RPMI8226 (cell line): ENCODE results near the gene WIZ.

Experiments
- DNase-seq: peaks from one replicate; pipeline ENCODE4 v3.0.0-alpha.2; 2015

WIZ gene

DNA sequence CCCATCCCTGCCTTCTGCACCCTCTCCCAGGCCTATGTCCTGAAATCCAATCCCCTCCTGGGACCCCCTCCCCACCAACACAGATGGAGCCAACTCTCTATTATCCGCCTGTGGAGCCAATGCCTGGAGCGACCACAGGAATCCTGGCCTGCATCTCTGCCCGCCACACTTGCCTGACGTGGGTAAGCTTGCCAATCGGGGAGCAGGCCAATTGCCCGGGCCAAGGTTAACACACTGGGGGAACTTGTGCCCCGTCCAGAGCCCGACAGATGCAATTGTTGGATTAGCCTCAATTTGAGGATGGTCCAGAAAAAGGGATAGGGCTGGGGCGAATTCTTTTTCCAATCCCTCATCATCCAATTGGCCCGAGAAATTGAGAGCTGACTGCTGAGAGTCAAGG is 5.9 kb downstream of the WIZ start:
- DNase-seq = no peak

DNA sequence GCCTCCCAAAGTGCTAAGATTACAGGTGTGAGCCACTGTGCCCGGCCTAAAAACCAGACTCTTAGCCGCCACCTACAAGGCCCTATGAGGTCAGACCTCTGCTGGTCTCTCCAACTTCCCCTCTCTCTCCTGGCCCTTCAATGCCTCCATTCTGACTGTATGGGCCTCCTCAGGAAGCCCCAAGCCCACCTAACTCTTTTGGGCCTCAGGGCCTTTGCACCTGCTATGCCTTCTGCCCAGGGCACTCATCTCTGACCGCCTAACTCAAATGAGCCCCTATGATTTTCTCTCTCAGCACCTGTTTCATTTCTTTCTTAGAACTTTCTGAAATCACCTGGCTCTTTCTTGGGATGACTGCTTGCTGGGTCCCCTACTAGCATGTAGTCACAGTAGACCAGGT is 6.4 kb downstream of the WIZ start:
- DNase-seq = no peak

DNA sequence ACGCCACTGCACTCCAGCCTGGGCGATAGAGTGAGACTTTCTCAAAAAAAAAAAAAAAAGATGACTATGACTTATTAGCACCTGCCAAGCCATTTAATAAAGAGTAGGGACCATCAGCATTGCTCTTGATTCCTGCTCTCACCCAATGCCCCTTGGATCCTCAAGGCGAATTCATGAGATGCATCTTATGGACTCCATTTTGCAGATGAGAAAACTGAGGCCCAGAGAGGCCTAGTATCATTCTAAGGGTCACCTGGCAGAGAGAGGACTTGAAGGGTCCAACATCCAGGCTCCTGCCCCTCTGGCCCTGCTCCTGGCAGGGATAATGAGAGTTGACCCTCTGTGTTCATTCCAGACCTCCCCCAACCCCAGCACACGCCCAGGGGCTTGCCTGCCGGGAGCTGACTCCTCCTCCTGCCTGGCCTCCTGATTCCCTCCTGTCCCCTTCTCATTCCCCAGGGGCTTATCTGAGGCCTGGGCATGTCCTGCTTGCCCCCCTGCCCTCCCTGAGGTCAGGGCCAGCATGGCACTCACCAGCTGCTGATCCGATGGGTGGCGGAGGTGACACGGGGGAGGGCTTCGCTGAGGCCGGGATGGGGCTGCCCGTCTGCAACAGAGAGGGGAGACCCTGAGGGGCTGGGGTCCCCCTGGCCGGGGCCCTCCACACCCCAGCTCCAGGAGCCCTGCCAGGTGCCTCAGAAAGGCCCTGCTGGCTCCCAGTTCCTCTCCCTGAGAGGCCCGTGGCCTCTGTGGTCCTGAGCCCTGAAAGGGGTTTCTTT is 7.4 kb downstream of the WIZ start:
- DNase-seq = no peak

DNA sequence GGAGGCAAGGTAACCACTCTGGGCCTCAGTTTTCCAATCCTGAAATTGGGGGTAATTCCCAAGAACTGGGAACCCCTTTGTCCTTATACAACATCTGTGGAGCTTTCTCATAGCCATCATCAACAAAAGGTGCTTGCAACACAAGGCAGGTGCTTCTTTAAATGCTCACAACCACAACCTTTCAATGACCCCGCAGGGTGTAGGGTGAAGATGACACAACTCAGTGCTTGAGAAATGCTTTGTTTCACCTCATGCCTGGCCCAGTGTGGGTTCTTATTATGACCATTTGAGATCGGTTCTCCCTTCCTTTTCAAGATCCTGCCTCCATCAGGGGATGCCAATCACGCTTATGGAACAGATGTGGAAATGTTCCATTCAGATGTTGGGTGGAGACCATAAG is 8.4 kb downstream of the WIZ start:
- DNase-seq = no peak

DNA sequence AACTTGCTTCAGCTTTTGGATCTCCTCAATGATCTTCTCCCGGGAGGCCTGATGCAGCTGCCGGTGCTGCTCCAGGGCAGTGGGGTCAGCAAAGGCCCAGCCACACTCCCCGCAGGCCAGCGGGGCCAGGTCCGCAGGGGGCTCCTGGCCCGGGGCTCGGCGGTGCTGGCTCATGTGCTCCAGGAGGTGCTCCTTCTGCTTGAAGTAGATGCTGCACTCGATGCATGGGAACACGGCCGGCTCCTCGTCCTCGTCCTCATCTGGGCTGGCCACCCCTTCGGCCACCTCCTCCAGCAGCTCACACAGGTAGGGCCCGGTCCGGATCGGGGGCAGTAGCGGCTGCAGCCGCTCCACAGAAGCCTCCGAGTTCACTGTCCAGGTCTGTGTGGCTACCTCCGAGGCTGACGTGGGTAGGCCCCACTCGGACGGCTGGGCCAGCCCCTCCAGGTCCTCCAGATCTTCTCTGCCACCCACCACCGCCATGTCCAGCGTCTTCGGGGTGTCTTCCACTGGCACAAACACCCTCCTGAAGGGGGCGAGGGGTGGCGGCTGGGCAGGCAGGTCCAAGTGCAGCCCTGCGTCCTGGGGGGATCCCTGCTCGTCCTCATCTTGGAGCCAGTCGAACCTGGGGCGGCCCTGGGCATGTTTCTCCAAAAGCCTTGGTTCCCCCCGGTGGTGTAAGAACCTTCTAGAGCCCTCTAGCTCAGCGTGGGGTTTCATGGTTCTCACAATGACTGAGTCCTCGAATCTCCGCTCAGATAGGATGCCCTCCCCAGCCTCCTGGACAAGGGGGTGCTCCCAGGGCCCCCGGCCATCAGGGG is 9.7 kb downstream of the WIZ start:
- no peak for DNase-seq

DNA sequence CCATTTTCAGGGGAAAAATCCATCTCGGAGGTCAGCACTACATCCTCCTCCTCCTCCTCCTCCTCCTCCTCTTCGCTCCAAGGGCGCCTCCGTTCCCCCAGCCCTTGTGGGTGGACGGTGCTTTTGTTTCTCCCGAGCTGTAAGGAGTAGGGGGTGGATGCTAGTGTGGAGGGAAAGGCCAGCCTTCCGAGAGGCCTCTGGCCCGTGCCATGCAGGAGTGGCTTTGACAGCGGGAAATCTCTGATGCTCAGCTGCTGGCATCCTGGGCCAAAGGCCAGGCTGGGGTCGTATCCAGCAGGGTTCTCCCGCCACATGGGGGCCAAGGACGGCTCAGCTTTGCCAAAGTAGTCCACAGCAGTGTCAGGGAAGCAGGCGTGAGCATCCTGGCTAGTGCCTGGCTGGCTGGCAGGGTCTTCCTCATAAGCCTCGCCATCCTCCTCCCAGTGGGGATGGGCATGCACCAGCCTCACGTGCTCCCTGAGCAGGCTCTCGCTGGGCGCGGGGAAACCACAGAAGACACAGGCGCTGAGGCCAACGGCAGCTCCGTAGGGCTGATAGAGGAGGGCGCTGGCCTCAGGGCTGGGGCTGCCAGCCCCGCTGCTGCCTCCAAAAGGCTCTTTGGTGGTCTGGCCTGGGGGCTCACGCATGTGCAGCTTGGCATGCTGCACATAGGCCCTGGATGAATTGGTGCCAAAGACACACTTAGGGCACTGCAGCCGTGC is 10.5 kb downstream of the WIZ start:
- no peak for DNase-seq

DNA sequence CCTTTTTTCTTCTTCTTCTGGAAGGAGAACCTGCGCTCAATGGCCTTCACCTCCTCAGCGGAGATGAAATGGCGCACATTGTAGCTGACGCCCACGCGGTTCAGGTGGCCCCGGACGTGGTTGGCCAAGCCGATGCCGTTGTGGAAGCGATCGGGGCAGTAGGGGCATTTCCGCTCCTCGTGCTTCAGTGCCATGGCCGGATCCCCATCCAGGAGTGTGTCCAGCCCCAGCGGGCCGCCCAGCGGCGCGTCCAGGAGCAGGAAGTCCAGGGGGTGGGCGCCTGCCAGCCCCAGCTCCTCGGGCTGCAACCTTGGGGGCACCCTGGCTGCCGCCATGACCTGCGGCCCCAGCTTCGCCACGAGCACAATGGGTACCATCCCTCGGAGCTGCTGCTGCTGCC is 11.2 kb downstream of the WIZ start:
- no peak for DNase-seq

DNA sequence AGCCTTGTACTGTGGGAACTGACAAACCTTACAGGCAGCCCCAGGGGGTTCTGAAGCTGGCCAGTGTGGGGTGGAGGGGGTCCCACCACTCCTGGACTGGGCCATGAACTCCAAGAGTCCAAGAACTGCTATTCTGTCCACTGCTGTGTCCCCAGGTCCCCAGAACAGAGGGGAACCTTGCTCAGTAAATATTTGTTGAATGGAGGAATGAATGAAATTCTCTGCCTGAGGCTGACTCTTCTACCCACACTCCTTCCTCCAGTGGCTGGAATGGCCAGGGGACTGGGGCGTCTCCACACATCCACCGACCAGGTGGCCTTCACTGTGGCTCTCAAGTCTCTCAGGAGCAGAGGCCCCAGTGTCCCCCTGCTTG is 11.6 kb downstream of the WIZ start:
- DNase-seq = no peak

DNA sequence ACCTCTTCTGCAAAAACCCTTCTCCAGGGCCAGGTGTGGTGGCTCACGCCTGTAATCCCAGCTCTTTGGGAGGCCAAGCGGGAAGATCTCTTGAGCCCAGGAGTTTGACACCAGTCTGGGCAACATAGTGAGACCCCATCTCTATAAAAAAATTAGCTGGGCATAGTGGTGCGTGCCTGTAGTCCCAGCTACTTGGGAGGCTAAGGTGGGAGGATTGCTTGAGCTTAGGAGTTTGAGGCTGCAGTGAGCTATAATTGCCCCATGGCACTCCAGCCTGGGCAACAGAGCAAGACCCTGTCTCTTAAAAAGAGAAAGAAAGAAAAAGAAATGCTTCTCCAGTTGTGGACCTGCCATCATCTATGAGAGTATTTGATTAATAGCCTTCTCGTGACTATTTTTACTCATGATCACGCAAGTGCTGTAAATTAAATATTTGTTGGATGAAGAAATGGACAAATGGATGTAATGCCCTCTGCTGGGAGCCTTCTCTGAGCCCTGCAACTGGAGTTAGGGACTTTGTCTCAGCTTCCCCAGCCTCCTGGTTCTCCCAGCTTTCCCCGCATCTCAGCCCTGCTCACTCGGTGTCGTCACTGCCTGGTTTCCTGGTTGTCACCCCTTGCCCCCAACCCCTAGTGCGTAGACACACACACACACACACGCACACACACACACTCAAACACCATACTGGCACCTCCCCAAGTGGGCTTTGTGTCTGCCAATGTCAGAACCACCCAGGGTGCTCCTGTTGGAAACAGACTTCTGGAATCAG is 12.2 kb downstream of the WIZ start:
- no peak for DNase-seq

DNA sequence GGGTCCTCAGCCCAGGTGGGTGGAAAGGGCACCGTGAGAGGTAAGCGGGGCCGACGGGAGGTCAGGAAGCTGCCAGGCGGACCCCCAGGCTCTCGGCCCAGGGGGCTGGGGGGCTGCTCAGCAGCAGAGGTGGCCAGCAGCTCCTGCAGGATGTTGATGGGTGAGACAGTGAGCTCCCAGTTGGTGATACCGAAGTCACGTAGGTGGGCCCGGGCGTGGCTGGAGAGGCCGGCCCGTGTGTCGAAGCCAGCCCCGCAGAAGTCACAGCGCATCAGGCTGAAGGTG is 13.0 kb downstream of the WIZ start:
- DNase-seq = no peak

DNA sequence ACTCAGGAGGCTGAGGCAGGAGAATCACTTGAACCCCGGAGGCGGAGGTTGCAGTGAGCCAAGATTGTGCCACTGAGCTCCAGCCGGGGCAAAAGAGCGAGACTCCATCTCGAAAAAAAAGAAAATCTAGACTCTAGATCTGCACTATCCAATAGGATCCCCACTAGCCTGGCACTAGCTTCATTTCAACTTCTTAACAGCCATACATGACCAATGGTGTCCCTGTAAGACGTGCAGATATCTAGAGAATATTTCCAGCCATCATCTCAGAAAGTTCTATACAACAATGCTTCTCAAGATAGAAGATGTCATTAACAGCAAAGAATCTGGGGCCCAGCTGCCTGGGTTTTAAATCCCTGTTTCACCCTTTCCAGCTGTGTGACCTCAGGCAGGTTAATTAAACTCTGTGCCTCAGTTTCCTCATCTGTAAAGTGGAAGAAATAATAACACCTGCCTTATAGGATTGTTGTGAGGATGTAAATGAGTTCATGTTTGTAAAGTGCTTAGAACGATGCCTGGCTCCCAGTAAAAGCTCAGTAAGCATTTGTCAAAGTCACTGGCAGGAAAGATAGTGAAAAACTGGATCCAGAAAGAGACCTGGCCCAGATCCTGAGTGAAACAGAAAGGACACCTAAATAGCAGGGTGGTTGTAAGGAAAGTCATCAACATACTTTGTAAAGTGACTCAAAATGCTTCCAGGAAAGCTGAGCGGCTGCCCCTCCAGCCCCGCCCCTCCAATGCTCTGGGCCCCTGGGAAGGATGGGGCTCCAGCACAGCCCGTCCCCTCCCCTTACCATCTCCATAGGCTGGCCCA is 13.5 kb downstream of the WIZ start:
- no peak for DNase-seq

DNA sequence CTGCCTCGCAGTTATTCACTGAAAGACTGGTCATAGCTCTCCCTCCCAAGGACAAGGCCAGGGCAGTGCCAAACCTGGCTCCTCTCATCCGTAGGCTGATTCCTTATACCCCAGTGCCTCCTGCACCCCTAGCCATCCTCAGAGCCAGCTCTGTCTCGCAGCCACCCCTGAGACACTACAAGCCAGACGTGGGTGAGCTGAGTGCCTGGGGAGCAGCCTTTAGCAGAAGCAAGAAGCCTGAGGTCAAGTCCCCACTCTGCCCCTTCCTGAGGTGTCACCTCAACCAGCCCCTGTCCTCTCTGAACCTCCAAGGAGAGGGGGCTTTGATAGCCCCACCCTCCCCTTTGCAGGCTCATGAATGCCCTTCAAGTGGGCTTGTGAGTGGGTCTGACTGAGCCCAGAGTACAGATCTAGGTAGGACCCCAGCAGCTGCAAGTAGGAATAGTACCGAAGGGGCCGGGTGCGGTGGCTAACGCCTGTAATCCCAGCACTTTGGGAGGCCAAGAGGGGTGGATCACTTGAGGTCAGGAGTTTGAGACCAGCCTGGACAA is 16.2 kb downstream of the WIZ start:
- no peak for DNase-seq

DNA sequence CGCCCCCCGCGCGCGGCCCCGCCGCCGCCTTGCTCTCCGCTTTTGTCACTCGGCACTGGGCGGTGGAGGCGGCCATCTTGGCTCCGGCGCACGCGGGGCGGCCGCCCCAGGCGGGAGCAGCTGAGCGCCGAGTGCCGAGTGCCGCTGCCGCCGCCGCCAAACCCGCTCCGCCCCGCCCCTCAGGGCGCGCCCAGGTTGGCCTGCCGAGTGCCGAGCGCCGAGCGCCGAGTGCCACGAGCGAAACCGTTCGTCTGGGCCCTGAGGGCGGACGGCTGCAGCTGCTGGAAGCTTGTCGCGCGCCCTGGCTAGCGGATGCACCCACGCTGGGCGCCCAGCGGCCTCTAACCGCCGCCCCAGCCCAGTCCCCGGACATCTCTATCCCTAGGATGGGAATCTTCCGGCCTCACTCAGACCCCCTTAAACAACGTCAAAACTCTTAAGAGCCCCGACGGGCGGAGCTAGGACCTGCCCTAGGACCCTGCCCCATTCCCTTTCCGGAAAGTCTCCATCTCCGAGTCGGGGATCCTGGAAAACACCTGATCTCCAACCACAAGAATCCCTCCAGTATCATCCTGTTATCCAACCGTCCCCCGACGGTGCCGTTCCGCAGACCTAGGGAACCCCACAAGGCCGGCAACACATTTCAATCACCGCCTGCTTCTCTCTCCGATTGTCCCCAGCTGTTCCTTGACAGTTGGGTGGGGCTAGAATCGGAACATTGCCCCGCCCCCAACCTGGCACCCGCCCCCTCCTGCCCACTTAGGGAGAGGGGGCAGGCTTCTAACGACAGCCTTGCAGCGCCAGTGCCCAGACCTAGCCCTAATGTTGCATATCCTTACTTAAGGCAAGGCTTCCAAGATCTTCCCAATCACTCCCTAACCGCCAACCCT is 16.9 kb downstream of the WIZ start:
- peak; percentile 95 for DNase-seq

DNA sequence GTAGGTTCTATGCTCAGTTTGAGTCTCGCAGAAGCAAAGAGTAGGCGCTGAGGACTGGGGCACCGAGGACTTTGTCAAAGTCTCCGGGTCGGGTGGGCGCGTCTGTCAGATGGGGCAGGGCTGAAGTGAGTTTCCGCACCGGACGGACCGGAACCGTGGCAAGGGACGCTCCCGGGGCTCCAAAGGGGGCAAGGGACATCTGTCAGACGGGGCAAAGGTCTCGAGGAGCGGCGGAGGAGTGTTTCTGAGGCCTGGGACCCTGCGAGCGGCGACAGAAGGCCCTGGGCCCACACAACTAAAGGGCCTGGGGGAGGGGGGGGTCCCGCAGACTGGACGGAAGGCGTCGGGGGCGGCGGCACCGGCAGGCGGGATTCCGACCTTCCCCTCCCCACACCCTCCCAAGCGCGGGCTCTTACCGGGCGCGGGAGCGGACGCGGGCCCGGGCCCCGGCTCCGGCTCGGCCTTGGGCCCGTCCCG is 17.7 kb downstream of the WIZ start:
- DNase-seq = no peak

DNA sequence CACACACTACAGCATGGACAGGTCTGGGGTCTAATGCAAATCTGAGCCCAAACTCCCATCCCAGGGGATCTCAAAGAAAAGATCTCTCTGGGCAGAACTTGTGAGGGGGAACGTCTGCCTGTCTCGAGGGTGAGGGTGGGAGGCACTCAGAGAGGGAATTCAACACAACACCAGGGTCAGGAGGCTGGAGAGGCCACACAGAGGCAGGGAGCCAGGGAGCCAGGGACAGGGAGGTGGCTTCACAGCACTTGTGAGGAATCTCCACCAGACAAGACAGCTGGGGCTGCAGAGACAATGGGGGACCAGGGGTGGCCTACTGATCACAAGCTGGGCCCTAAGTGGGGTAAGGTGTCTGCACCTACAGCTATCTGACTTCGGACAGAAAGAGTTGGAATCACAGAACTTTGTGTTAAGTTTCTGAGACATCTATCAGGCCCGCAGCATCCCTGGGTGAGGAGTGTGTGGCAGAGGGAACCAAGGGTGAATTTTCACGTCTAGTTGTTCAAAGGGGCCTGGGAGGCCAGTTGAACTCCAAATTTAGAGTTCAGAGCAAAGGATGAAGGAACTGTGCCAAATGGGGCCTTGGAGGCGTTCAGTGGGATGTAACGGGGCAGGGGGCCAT is 18.2 kb downstream of the WIZ start:
- DNase-seq = no peak

DNA sequence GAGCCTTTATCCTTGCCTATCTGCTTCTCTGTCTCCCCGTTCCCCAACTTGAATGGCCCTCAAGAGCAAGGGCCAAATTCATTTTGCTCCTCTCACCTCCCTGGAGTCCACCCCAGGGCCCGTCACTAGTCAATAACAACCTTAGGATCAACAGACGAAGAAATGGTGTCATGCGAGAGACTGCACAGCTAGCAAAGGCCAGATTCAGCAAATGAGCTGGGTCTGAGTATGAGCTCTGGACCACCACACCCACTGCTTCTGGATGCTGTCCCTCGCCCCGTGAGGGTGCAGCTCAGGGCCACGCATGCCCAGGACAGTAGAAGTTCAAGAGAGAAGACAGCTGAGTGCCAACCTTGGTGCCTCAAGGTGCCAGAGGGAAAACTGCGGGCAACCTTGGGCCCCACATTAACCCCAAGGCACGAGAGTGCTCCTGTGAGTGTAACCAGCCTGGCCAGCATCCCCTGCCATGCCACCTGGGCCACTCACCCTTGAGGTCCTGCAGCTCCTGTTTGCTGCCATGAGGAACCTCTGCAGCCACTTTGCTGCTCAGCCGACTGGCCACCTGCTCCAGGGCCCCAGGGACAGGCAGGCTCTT is 19.1 kb downstream of the WIZ start:
- no peak for DNase-seq

DNA sequence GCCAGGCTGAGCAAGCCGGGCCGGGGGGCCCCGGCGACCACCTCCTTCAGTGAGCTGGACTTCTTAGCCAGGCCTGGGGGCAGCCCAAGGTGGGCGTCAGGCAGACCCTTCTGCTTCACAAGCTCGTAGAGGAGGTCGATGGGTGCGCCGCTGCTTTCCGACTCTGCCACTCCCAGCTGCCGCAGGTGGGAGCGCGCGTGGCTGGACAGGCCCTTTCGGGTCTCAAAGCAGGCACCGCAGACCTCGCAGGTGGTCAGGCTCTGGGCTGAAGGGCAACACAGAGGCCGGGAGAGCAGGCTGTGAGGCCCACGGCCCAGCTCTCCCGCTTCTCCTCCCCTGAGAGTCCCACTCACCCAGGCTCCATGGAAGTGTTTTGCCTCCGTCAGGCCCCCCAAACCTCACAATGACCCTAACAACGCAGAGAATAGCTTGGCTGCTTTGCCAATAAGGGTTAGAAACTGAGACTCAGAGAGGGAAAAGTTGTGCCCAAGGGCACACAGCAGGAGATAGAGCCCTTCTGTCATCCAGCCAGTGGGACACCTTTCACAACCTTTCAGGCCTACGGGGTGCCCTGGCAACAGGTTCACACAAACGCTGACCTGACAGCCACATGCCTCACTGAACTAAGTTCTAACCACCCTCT is 19.8 kb downstream of the WIZ start:
- DNase-seq = no peak

DNA sequence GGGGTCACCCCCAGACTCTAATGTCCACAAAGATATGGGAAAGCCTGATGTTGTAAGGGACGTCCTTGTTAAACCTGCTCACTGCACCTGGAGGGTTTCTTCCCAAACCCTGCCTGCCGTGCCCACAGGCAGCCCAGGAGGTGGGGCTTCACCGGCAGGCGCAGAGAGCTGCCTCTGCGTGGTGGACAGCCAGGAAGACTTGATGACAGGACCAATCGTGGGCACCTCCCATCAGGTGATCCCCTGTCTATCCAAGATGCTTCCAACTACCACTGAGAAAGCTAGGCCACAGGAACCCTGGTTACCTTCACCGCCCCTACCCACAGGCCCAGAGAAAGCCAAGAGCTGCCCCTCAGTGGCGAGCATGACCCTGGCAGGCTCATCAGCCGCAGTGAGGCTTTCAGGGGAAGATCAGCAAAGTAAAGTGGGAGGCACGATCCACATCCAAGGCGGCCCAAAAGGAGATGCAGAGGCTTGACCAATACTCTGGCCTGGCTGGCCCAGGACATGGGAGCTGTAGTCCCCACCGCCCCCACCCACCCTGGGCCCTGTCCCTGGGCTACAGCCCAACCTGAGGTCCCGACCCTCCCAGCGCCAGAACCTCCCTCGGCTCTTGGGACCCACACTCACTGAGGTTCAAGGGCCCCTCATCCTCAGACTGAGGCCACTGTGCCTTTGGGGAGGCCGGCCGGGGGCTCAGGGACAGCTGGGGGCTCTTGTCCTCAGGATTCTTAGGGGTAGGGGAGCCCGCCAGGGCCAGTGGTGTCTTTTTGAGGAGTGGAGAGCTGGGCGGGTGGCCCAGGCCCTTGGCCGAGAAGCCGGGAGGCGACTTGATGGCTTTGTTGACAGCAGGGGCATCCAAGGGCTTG is 20.6 kb downstream of the WIZ start:
- DNase-seq = no peak
